ENCODE data around the gene KRT24.

The KRT24 gene

GRCh38 chr17:40687106-40687505 is 16.4 kb downstream of the KRT24 start:
- no peak for DNase-seq

GRCh38 chr17:40686192-40686591 is 17.4 kb downstream of the KRT24 start:
- no peak for DNase-seq

- DNase-seq, result no peak
These were observed 22.6 kb downstream of the KRT24 start for GRCh38 chr17:40680998-40681397.

GRCh38 chr17:40679523-40679907 is 24.0 kb downstream of the KRT24 start:
- no peak for DNase-seq

GRCh38 chr17:40678902-40679522 is 24.5 kb downstream of the KRT24 start:
- DNase-seq, result no peak

GRCh38 chr17:40675905-40676304 is 27.6 kb downstream of the KRT24 start:
- DNase-seq, result no peak

GRCh38 chr17:40672654-40673053 is 30.9 kb downstream of the KRT24 start:
- no peak for DNase-seq

- DNase-seq, result no peak
These were observed 32.3 kb downstream of the KRT24 start for GRCh38 chr17:40671282-40671681.

GRCh38 chr17:40666331-40666730 is 37.2 kb downstream of the KRT24 start:
- no peak for DNase-seq

GRCh38 chr17:40664582-40665333 is 38.8 kb downstream of the KRT24 start, which contains the start of gene KRT222:
Gene KRT222 (minus strand): TSS chr17:40665177. CDS start chr17:40665099, 78 bp downstream.
- DNase-seq, result no peak

- DNase-seq, result no peak
These were observed 40.3 kb downstream of the KRT24 start for GRCh38 chr17:40663252-40663651.

- DNase-seq, result no peak
These were observed 43.6 kb downstream of the KRT24 start for GRCh38 chr17:40659911-40660310.

- no peak for DNase-seq
These were observed 45.2 kb downstream of the KRT24 start for GRCh38 chr17:40658396-40658795.

- DNase-seq, result no peak
These were observed 51.6 kb downstream of the KRT24 start for GRCh38 chr17:40651939-40652338.

GRCh38 chr17:40648384-40648968 is 55.1 kb downstream of the KRT24 start:
- DNase-seq, result no peak
